IMR-90 (cell line): ENCODE results near the gene ALK. TPM values are rescaled to one million over a fixed set of nuclear protein-coding genes. Genes with fewer than 3 reads are reported as not detected.

Experiments used
- ATAC-seq: fragments of 200-7000 bp; cut with Tn5 transposase; 2 replicates; pipeline ENCODE4 v1.9.1; 2020; ENCODE audit warnings: low read depth, mild to moderate bottlenecking, moderate library complexity
- BruUV-seq: library from RNA; stranded (reverse); fragments of 400-500 nt; replicated peaks from 2 replicates; lab custom pipeline; 2021; lab: Mats Ljungman, UMichigan
- CTCF ChIA-PET: fragments of 300-600 bp; formaldehyde crosslinking; extraction: SDS; loops from one replicate; lab custom pipeline; 2021; ENCODE audit warnings: antibody characterized with exemption; lab: Yijun Ruan, JAX
- POLR2A ChIA-PET: fragments of 300-600 bp; sonication (Branson Sonifier 250); formaldehyde crosslinking; loops from one replicate; lab custom pipeline; 2022; ENCODE audit warnings: antibody characterized with exemption; ENCODE audit not compliant: unreplicated experiment; lab: Charles Lee
- DNase-seq: peaks from one replicate; pipeline ENCODE4 v3.0.0; 2013
- H2AFZ ChIP-seq: replicated peaks from 2 replicates; pipeline ENCODE3; 2013; ENCODE audit warnings: low read length, mild to moderate bottlenecking; ENCODE audit not compliant: poor library complexity
- H2AK5ac ChIP-seq: 2 replicates; pipeline ENCODE4 v1.6.1; 2013; ENCODE audit warnings: low read depth, low read length, inconsistent platforms
- H2AK9ac ChIP-seq: replicated peaks from 2 replicates; pipeline ENCODE3; 2013; ENCODE audit warnings: mild to moderate bottlenecking, low read depth, low read length, moderate library complexity; ENCODE audit not compliant: poor library complexity
- H2BK120ac ChIP-seq: 2 replicates; pipeline ENCODE4 v1.6.1; 2013; ENCODE audit warnings: low read depth, low read length, inconsistent platforms
- H2BK15ac ChIP-seq: 3 replicates; pipeline ENCODE4 v1.6.1; 2013; ENCODE audit warnings: low read depth, low read length, inconsistent platforms
- H2BK20ac ChIP-seq: 2 replicates; pipeline ENCODE4 v1.6.1; 2013; ENCODE audit warnings: low read depth, mild to moderate bottlenecking, inconsistent platforms, low read length, moderate library complexity
- H2BK5ac ChIP-seq: 2 replicates; pipeline ENCODE4 v1.6.1; 2013; ENCODE audit warnings: mild to moderate bottlenecking, low read depth, low read length, inconsistent platforms; ENCODE audit not compliant: poor library complexity, severe bottlenecking
- H3K14ac ChIP-seq: replicated peaks from 2 replicates; pipeline ENCODE4 v1.6.1; 2013; ENCODE audit warnings: low read depth, low read length, inconsistent platforms
- H3K18ac ChIP-seq: 2 replicates; pipeline ENCODE4 v1.6.1; 2013; ENCODE audit warnings: low read depth, low read length, control low read depth
- H3K23ac ChIP-seq: 2 replicates; pipeline ENCODE4 v1.6.1; 2013; ENCODE audit warnings: low read depth, low read length, inconsistent platforms
- H3K27ac ChIP-seq: 2 replicates; pipeline ENCODE4 v1.5.1; 2013; ENCODE audit warnings: mild to moderate bottlenecking, control low read depth, low read length; ENCODE audit not compliant: insufficient read depth
- H3K27me3 ChIP-seq: 2 replicates; pipeline ENCODE4 v1.6.1; 2013; ENCODE audit warnings: low read length; ENCODE audit not compliant: control insufficient read depth, insufficient read depth
- H3K36me3 ChIP-seq: 2 replicates; pipeline ENCODE4 v1.6.1; 2013; ENCODE audit warnings: low read length, mixed read lengths; ENCODE audit not compliant: control insufficient read depth, insufficient read depth
- H3K4ac ChIP-seq: 2 replicates; pipeline ENCODE4 v1.6.1; 2013; ENCODE audit warnings: low read depth, low read length, inconsistent platforms
- H3K4me1 ChIP-seq: 2 replicates; pipeline ENCODE4 v1.6.1; 2013; ENCODE audit warnings: low read length, mixed read lengths; ENCODE audit not compliant: control insufficient read depth, insufficient read depth
- H3K4me2 ChIP-seq: 2 replicates; pipeline ENCODE4 v1.6.1; 2013; ENCODE audit warnings: low read depth, mild to moderate bottlenecking, control low read depth, low read length, moderate library complexity
- H3K4me3 ChIP-seq: 2 replicates; pipeline ENCODE4 v1.5.1; 2013; ENCODE audit warnings: low read depth, mild to moderate bottlenecking, control low read depth, low read length, moderate library complexity; ENCODE audit not compliant: insufficient read depth
- H3K56ac ChIP-seq: 2 replicates; pipeline ENCODE4 v1.6.1; 2013; ENCODE audit warnings: low read length, inconsistent platforms; ENCODE audit not compliant: insufficient read depth; ENCODE audit errors: extremely low read depth
- H3K79me1 ChIP-seq, 2 experiments: 2 replicates each; pipeline ENCODE4 v1.6.1; 2013; ENCODE audit warnings: low read length in 2 of 2, inconsistent platforms in 1 of 2, low read depth in 1 of 2
- H3K9ac ChIP-seq: 2 replicates; pipeline ENCODE4 v1.6.1; 2013; ENCODE audit warnings: low read depth, low read length, control low read depth
- H3K9me1 ChIP-seq: 2 replicates; pipeline ENCODE4 v1.6.1; 2013; ENCODE audit warnings: low read length, inconsistent platforms; ENCODE audit not compliant: insufficient read depth
- H3K9me3 ChIP-seq: 2 replicates; pipeline ENCODE4 v1.6.1; 2013; ENCODE audit warnings: low read length; ENCODE audit not compliant: control insufficient read depth, insufficient read depth
- H4K20me1 ChIP-seq: 2 replicates; pipeline ENCODE4 v1.6.1; 2013; ENCODE audit warnings: low read length, inconsistent platforms; ENCODE audit not compliant: insufficient read depth
- H4K5ac ChIP-seq: 2 replicates; pipeline ENCODE4 v1.6.1; 2013; ENCODE audit warnings: mild to moderate bottlenecking, low read depth, low read length, control low read depth
- H4K8ac ChIP-seq, 2 experiments: 2 replicates each; pipeline ENCODE4 v1.6.1; 2013; ENCODE audit warnings: low read depth in 2 of 2, low read length in 2 of 2, control low read depth in 1 of 2, inconsistent platforms in 1 of 2
- H4K91ac ChIP-seq: 2 replicates; pipeline ENCODE4 v1.6.1; 2013; ENCODE audit warnings: low read depth, low read length, inconsistent platforms; ENCODE audit not compliant: insufficient read depth
- BHLHE40 ChIP-seq: fragments of 150-350 bp; IDR thresholded peaks from 2 replicates; pipeline ENCODE4 v1.6.1; 2016; ENCODE audit warnings: mild to moderate bottlenecking, low read depth, low read length
- MAFK ChIP-seq: IDR thresholded peaks from 2 replicates; pipeline ENCODE4 v1.6.1; 2012; ENCODE audit warnings: low read depth, low read length, improper control_type of control experiment
- MAZ ChIP-seq: IDR thresholded peaks from 2 replicates; pipeline ENCODE4 v1.6.1; 2012; ENCODE audit warnings: low read depth, mild to moderate bottlenecking, low read length, improper control_type of control experiment, moderate library complexity, borderline replicate concordance
- POLR2A ChIP-seq: IDR thresholded peaks from 2 replicates; pipeline ENCODE4 v1.6.1; 2012; ENCODE audit warnings: mild to moderate bottlenecking, low read depth, low read length
- RAD21 ChIP-seq: IDR thresholded peaks from 2 replicates; pipeline ENCODE4 v1.6.1; 2012; ENCODE audit warnings: low read length, improper control_type of control experiment
- WGBS, 2 experiments: methylation state at CpG; one replicate each; pipeline versions ENCODE4 v1.1.5 to v1.1.7; 2013; ENCODE audit warnings: missing lambda C conversion rate in 2 of 2; ENCODE audit not compliant: insufficient read length in 1 of 2; ENCODE audit errors: extremely low coverage in 2 of 2; 5-methylcytosine and 5-hydroxymethylcytosine counted together
- dilution Hi-C: fragments of 300-500 bp; cut with HindIII; formaldehyde crosslinking; loops from one replicate; pipeline ENCODE4 v1.14.3; 2018; ENCODE audit warnings: low sequenced_read_pairs; ENCODE audit not compliant: unreplicated experiment
- in situ Hi-C: fragments of 300-500 bp; cut with MboI; formaldehyde crosslinking; loops from 3 replicates; pipeline ENCODE4 v1.14.3; 2019; ENCODE audit warnings: low sequenced_read_pairs, inconsistent platforms, mixed read lengths
- intact Hi-C: fragments of 100-400 bp; cut with micrococcal nuclease; formaldehyde crosslinking; loops from 2 replicates; pipeline ENCODE4 v1.10.0; 2022
- polyA plus RNA-seq, 3 experiments: library from polyadenylated mRNA; depleted of rRNA; stranded (reverse); fragments of >200 nt; gene quantifications; 2 replicates each; pipeline ENCODE4 v1.2.3, GENCODE V29; 2012; ENCODE audit warnings: low replicate concordance in 1 of 3
- total RNA-seq: library from RNA; depleted of rRNA; stranded (reverse); fragments of >200 nt; gene quantifications from 2 replicates; pipeline ENCODE4 v1.2.3, GENCODE V29; 2012

ALK gene
- total and polyA plus RNA-seq, 2 of the 4 experiments (the other 2 are of a cell fraction) = not detected

GRCh38 chr2:29753671-29754444, 167.5 kb downstream of the ALK start:
- no peak overlapping the region for H2BK120ac ChIP-seq
- H2BK15ac ChIP-seq = no peak overlapping the region
- H3K27ac ChIP-seq = no peak overlapping the region
- no peaks in the 10 kb centered on the region for H3K36me3 ChIP-seq
- H2BK20ac ChIP-seq = no peak overlapping the region
- H3K4ac ChIP-seq = no peak overlapping the region
- H3K23ac ChIP-seq = no peak overlapping the region
- no peak overlapping the region for H3K9ac ChIP-seq
- ATAC-seq = no peak
- CTCF ChIA-PET = no interaction called here
- no peak overlapping the region for H2AK9ac ChIP-seq
- no peak overlapping the region for H3K56ac ChIP-seq
- WGBS, 2 experiments = 0% methylated on average over 1 of the region's 8 CpGs; no CpG with 5 or more reads in 1 of the 2 experiments
- H3K9me3 ChIP-seq = no peaks in the 10 kb centered on the region
- dilution Hi-C loops (no loop called here), in situ Hi-C loops (no loop called here), intact Hi-C loops (no loop called here)
- H4K8ac ChIP-seq = no peak overlapping the region
- peak; percentile 63 for DNase-seq
- no peak for TF ChIP-seq BHLHE40
- TF ChIP-seq POLR2A = no peak
- no peak for TF ChIP-seq RAD21
- TF ChIP-seq MAZ = no peak
- TF ChIP-seq MAFK = no peak
- H3K27me3 ChIP-seq = peaks cover 5% of the 10 kb centered on the region; the same call in 1 of the 2 replicates
- H2AK5ac ChIP-seq = no peak overlapping the region
- no TSS peak for BruUV-seq
- H3K18ac ChIP-seq = no peak overlapping the region
- H3K4me1 ChIP-seq = 0 out of 2 replicates have a peak, but pooled peaks cover 3% of the 10 kb centered on the region
- H3K4me2 ChIP-seq = no peak overlapping the region
- no peak overlapping the region for H3K4me3 ChIP-seq
- no peaks in the 10 kb centered on the region for H4K20me1 ChIP-seq
- H3K9me1 ChIP-seq = no peaks in the 10 kb centered on the region
- H3K14ac ChIP-seq = no peak overlapping the region
- no peaks in the 10 kb centered on the region for H3K79me1 ChIP-seq
- H4K91ac ChIP-seq = no peak overlapping the region
- POLR2A ChIA-PET = no interaction called here
- H2BK5ac ChIP-seq = no peak overlapping the region
- H4K5ac ChIP-seq = no peak overlapping the region
- no peak overlapping the region for H2AFZ ChIP-seq
